AG04449 (cell line): ENCODE data around the gene APC.
A peak's percentile ranks its signal among the peaks of the same experiment; 100 is the strongest.

Source experiments
- CTCF ChIA-PET: fragments of 350-600 bp; formaldehyde crosslinking; extraction: SDS; loops from one replicate; lab custom pipeline; 2021; ENCODE audit warnings: antibody characterized with exemption; lab: Yijun Ruan, JAX
- POLR2A ChIA-PET: fragments of 400-600, 350-600 bp; formaldehyde crosslinking; extraction: SDS; loops from one replicate; lab custom pipeline; 2020; ENCODE audit warnings: antibody characterized with exemption, inconsistent platforms; lab: Yijun Ruan, JAX
- DNase-seq: peaks from one replicate; pipeline ENCODE4 v3.0.0-alpha.2; 2010; ENCODE audit warnings: low read depth, low spot score
- H3K4me3 ChIP-seq: 2 replicates; pipeline ENCODE4 v1.5.1; 2011; ENCODE audit warnings: low read depth, mild to moderate bottlenecking, control low read depth, low read length
- CTCF ChIP-seq: IDR thresholded peaks from one replicate; pipeline ENCODE4 v1.5.1; 2011; ENCODE audit warnings: mild to moderate bottlenecking, moderate library complexity, low read length, control low read depth, inconsistent platforms; ENCODE audit not compliant: insufficient read depth; ENCODE audit errors: missing control alignments

The APC gene

GRCh38 chr5:112737463-112738190 lies at the start of gene APC:
Gene APC (plus strand): TSS chr5:112737885. CDS start chr5:112754891, 17,006 bp downstream.
- peak; percentile 17 for DNase-seq
- TF ChIP-seq CTCF = no peak
- CTCF ChIA-PET = interaction anchor here (0.8 to 3.9 kb wide), 9 partner anchors 10 to 187 kb away, joined by 3 to 25 read pairs (median 3); no protein-coding TSS in a partner anchor
- H3K4me3 ChIP-seq = peak within 1 kb of the TSS; percentile 84
- POLR2A ChIA-PET = interaction anchor here (0.6 to 1.0 kb wide), 2 partner anchors 13 to 53 kb away, joined by 3 to 6 read pairs; no protein-coding TSS in a partner anchor

GRCh38 chr5:112689155-112689909 lies 48.4 kb upstream of the APC start:
- no peak for DNase-seq
- TF ChIP-seq CTCF = no peak
- ChIA-PET CTCF (interaction anchor here (1.1 to 2.5 kb wide), 3 partner anchors 12 to 137 kb away, joined by 4 to 8 read pairs (median 4); no protein-coding TSS in a partner anchor), POLR2A (no interaction called here)
- no peak overlapping the region for H3K4me3 ChIP-seq

- CTCF ChIA-PET = interaction anchor here (1.3 to 2.5 kb wide), 3 partner anchors 11 to 157 kb away, joined by 3 to 8 read pairs (median 7); no protein-coding TSS in a partner anchor
- POLR2A ChIA-PET = no interaction called here
- no peak for DNase-seq
- H3K4me3 ChIP-seq = no peak overlapping the region
- no peak for TF ChIP-seq CTCF
These were observed 46.9 kb upstream of the APC start for GRCh38 chr5:112690605-112691338.

GRCh38 chr5:112691339-112691680 lies 46.4 kb upstream of the APC start:
- ChIA-PET POLR2A (no interaction called here), CTCF (interaction anchor here (1.0 to 2.5 kb wide), 4 partner anchors 10 to 157 kb away, joined by 3 to 8 read pairs (median 5); no protein-coding TSS in a partner anchor)
- DNase-seq = no peak
- no peak for TF ChIP-seq CTCF
- no peak overlapping the region for H3K4me3 ChIP-seq

GRCh38 chr5:112691758-112692157 lies 45.9 kb upstream of the APC start:
- no peak overlapping the region for H3K4me3 ChIP-seq
- no peak for TF ChIP-seq CTCF
- ChIA-PET POLR2A (no interaction called here), CTCF (interaction anchor here (1.0 to 2.5 kb wide), 4 partner anchors 10 to 156 kb away, joined by 3 to 8 read pairs (median 5); no protein-coding TSS in a partner anchor)
- no peak for DNase-seq
